Medulla oblongata (tissue), 1 donor: Measurements from ENCODE around the gene GNAQ.
A peak's percentile ranks its signal among the peaks of the same experiment; 100 is the strongest.

Experiments used
- DNase-seq: peaks from one replicate; pipeline ENCODE4 v3.0.0-alpha.2; 2015; ENCODE audit errors: extremely low spot score

The GNAQ gene

GRCh38 chr9:78003730-78004129 lies 27.9 kb downstream of the GNAQ start:
- no peak for DNase-seq

GRCh38 chr9:78001946-78002731 lies 29.5 kb downstream of the GNAQ start:
- DNase-seq, result no peak

- DNase-seq, result no peak
Measured at GRCh38 chr9:78000221-78000620, 31.4 kb downstream of the GNAQ start.

- no peak for DNase-seq
Measured at GRCh38 chr9:77999231-77999631, 32.4 kb downstream of the GNAQ start.

GRCh38 chr9:77997611-77998284 lies 33.9 kb downstream of the GNAQ start:
- no peak for DNase-seq

- no peak for DNase-seq
Measured at GRCh38 chr9:77996696-77997095, 34.9 kb downstream of the GNAQ start.

- DNase-seq, result no peak
Measured at GRCh38 chr9:77991191-77991590, 40.4 kb downstream of the GNAQ start.

GRCh38 chr9:77989909-77990308 lies 41.7 kb downstream of the GNAQ start:
- no peak for DNase-seq

GRCh38 chr9:77989458-77989857 lies 42.2 kb downstream of the GNAQ start:
- DNase-seq, result no peak

GRCh38 chr9:77988630-77989029 lies 43.0 kb downstream of the GNAQ start:
- DNase-seq, result no peak

GRCh38 chr9:77987880-77988525 lies 43.6 kb downstream of the GNAQ start:
- no peak for DNase-seq

GRCh38 chr9:77987081-77987656 lies 44.4 kb downstream of the GNAQ start:
- DNase-seq, result no peak

GRCh38 chr9:77985996-77986395 lies 45.6 kb downstream of the GNAQ start:
- no peak for DNase-seq

GRCh38 chr9:77983320-77983662 lies 48.3 kb downstream of the GNAQ start:
- no peak for DNase-seq

- no peak for DNase-seq
Measured at GRCh38 chr9:77982581-77983319, 48.9 kb downstream of the GNAQ start.

- DNase-seq, result no peak
Measured at GRCh38 chr9:77981907-77982306, 49.7 kb downstream of the GNAQ start.

GRCh38 chr9:77981332-77981731 lies 50.3 kb downstream of the GNAQ start:
- DNase-seq, result peak; percentile 43

GRCh38 chr9:77980622-77981021 lies 51.0 kb downstream of the GNAQ start:
- DNase-seq, result no peak

- DNase-seq, result no peak
Measured at GRCh38 chr9:77978086-77978781, 53.4 kb downstream of the GNAQ start.

- peak; percentile 95 for DNase-seq
Measured at GRCh38 chr9:77977210-77977611, 54.4 kb downstream of the GNAQ start.

GRCh38 chr9:77975806-77976205 lies 55.8 kb downstream of the GNAQ start:
- DNase-seq, result no peak
